Skin of body (tissue), 2 donors: ENCODE results near the gene TTLL5. TPM values are rescaled to one million over a fixed set of nuclear protein-coding genes. Genes with fewer than 3 reads are reported as not detected.
"Not testable (repeated sequence)": the region's sequence is repeated elsewhere in the genome, so short reads cannot be mapped to it uniquely, and the experiment has no call there.

ENCODE experiments used
- DNase-seq: peaks from one replicate; lab custom pipeline; 2025; lab: John Stamatoyannopoulos, UW
- total RNA-seq: library from RNA; depleted of rRNA; stranded (reverse); fragments of >200 nt; gene quantifications from one replicate; pipeline ENCODE4 v1.2.3, GENCODE V29; 2014

TTLL5 gene
- total RNA-seq, 1 donor from 2014 or later, result 30.7 TPM

DNA sequence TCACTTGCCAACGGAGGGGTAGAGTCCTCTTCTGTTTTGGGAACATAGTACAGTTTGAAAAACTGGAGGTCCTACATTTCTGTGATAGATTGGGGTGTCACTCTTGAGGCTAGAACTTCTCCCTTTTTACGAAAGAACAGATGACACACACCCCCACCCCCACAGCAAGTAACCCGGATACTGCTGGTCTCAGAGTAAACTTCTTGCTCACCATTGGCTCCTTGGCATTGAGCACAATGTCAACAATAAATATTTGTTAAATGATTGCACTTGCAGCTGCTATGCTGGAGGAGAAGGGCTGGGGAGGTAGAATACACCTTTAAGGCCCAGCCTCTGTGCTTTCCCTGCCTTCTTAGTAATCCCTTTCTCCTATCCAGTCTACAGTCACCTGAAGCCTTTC lies 170.9 kb downstream of the TTLL5 start:
- DNase-seq, result no peak

DNA sequence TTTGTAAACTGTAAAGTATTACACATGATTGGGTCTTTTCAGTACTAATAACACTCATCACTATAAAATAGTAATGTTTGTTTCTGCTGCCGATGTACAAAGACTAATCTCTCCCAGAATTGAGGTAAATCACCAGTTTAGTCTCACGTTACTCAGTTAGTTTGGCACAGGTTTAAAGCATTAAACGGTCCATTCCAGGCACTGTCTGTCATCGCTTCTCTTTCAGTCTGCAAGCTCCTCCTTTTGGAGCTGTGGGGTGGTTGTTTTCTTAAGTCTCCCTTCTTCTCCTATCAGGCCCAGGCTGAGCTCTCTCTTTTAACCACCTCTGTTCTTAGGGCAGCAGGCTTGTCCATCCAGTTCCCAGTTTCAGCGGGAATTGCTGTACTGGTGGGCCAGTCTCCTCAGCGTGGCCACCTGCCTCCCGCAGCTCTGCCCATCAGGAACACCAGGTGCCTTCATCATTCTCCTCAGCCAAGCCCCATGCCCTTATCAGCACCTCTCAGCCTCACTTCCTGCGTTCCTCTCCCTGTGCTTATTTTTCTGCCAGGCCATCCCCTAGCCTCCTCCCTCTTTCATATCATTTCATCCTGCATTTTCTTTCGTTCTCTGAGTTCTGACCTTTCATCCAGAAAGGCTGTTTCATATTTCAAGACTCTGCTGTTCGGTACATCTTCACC lies 171.7 kb downstream of the TTLL5 start:
- DNase-seq, result no peak

DNA sequence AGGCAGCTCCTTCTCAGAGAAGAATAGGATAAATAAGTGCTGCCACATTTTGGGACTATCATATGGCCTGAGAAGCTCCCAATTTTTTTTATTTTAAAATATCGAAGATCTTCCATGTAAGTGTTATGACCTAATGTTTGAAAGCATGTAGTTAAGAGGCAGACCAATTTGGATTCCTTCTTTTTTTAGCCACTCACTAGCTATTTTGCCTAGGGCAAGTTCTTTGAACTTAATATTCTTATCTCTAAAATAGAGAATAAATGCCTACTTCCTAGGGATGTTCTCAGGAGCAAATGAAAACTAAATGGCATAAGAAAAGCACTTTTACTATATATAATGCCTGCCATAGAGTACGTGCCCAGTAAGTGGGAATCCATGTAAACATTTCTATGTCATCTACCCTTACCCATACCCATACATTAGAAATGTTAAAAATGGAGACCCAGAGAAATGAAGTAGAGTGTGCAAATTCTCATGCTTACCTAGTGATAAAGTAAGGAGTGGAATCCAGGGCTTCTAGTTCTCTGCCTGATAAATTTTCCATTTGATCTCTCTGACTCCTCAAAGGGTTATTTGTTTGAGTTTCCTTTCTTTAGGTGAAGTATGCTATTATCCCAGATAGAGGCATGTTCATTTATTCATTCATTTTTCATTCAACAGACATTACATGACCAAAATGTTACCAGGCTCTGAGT lies 172.4 kb downstream of the TTLL5 start:
- DNase-seq, result no peak

- no peak for DNase-seq
Observed at GRCh38 chr14:75835156-75835725, 174.2 kb downstream of the TTLL5 start.

- no peak for DNase-seq
Observed at GRCh38 chr14:75835737-75836136, 174.7 kb downstream of the TTLL5 start.

DNA sequence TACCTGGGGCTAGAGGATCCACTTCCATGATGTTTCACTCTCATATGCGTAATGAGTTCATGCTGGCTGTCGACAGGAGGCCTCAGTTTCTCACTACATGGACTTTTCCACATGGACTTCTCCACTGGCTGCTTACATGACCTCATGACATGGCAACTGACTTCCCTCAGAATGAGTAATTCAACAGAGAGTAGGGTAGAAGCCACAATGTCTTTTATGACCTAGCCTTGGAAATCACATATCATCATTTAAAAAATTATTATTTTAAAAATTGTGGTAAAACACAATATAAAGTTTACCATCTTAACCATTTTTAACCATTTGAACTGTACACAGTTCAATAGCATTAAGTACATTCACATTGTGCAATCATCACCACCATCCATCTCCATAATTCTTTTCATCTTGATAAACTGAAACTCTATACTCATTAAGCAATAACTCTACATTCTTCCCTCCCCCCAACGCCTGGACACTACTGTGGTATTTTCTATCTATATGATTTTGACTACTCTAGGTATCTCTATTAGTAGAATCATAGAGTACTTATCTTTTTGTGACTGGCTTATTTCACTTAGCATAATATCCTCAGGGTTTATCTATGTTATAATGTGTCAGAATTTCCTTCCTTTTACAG lies 176.2 kb downstream of the TTLL5 start:
- DNase-seq, result no peak

GRCh38 chr14:75840911-75841310 lies 179.9 kb downstream of the TTLL5 start:
- DNase-seq, result no peak

DNA sequence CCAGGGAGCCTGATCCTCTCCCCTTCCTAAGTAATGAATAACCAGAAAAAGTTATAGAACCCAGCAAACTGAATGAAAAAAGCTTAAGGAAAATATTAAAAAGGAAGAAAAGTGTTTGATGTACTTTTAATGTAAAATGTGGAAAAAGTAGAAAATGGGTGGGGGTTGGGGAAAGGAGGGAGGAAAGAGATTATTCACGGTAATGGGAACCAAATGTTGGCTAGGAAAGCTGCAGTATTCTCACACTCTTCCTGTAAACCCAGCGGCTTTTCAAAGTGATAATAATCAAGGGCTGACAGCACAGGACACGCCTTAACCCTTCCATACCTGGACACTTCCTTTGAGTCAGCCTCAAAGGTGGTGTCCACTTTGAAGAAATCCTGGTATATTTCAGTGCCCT lies 181.5 kb downstream of the TTLL5 start:
- peak; percentile 27 for DNase-seq

- no peak for DNase-seq
Observed at GRCh38 chr14:75844486-75844885, 183.4 kb downstream of the TTLL5 start.

GRCh38 chr14:75845136-75845804 lies 184.2 kb downstream of the TTLL5 start:
- DNase-seq, result no peak

DNA sequence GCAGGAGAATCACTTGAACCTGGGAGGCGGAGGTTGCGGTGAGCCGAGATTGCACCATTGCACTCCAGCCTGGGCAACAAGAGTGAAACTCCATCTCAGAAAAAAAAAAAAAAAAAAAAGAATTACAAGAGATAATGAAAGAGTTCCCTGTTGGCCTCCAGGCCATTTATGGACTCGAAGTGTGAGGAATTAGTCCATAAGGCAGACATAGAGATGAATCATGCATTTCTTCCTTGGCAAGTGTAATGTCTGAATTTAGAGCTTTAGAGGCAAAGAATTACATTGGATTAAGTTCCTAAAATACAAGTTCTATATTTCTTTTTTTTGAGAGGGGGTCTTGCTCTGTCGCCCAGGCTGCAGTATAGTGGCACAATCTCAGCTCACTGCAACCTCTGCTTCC lies 185.6 kb downstream of the TTLL5 start:
- DNase-seq, result not testable (repeated sequence)

DNA sequence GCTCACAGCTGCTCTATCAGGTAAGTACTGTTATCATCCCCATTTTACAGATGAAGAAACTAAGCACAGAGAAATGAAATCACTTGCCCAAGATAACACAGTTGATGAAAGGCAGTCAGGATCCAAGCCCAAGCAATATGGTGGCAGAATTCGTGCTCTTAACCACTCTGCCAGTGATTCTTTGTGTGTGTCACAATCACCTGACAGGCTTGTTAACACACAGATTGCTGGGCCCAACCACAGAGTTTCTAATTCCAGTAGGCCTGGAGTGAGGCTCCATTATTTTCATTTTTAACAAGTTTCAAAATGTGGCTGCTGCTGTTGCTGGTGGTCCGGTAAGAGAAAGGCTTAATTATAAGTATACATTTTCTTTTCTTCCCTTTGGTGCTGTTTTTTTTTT lies 186.5 kb downstream of the TTLL5 start:
- no peak for DNase-seq

DNA sequence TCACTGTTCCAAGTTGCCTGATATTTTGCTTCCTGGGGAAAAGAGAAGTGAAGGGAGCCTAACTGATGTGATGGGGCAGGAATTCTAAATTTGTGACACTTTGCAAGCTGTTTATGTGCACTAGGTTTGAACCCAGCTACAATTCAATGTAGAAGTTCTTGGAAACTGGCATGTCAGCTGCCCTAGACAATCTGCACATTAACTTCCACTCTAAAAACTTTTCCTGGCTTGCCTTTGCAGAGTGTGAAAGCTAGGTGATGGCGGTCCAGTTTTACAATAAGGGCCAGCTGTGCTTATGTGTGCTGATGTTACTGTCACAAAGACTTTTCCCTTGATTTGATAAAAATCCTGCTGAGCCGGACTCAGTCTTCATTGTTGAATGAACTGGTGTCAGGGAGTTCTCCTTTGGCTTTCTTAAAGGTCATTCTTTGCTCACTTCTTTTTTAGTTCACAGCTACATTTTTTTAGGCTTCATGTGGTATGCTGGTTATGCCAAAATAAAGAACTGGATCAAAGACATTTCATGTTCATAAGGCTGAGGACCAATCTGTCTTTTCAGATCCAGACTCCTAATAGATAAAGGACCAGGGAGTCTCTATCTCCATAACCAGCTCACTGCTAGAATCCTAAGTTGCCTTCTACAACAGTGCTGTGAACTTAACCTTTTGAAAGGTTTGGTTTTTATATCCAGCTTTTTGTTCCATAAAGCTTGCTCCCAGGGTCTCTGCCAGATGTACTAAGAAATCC lies 187.3 kb downstream of the TTLL5 start:
- DNase-seq, result no peak

- DNase-seq, result no peak
Observed at GRCh38 chr14:75849300-75849895, 188.4 kb downstream of the TTLL5 start.

- DNase-seq, result no peak
Observed at GRCh38 chr14:75851574-75851866, 190.5 kb downstream of the TTLL5 start.

DNA sequence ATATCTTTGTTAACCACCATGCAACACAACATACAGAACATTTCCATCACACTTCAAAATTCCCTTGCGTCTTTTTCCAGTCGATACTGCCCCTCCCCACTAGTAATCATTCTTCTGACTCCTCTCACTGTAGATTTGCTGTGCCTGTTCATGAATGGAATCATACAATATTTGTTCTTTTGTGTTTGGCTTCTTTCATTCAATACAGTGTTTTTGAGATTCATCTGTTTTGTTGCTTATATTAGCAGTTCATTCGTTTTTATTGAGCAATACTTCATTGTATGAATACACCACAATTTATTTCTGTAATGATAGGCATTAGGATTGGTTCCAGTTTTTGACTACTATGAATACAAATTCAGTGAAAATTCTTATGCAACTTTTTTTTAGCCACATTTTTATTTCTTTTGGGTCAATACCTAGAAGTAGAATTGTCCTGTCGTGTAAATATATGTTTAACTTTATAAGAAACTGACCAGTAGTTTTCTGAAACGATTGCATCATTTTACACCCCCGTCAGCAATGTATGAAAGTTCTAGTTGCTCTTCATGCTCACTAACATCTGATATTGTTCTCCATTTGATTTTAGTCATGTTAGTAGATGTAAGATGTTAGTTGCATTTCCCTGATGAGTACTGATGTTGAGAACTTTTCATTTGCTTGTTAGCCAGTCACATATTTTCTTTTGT lies 193.2 kb downstream of the TTLL5 start:
- DNase-seq, result peak; percentile 49

DNA sequence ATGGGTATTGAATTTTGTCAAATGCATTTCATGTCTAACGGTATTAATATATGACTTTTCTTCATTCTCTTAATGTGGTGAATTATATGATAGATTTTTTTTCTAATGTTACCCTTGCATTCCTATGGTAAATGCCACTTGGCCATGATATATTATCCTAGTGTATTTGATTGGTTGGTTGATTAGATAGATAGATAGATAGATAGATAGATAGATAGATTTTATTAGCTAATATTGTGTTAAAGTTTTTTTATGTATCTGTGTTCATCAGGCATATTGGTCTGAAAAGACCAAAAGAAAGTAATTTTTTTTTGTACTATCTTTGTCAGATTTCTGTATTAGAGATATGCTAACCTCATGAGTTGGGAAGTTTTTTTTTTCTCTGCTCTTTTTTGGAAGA lies 196.2 kb downstream of the TTLL5 start:
- no peak for DNase-seq

- no peak for DNase-seq
Observed at GRCh38 chr14:75858362-75858761, 197.3 kb downstream of the TTLL5 start.

DNA sequence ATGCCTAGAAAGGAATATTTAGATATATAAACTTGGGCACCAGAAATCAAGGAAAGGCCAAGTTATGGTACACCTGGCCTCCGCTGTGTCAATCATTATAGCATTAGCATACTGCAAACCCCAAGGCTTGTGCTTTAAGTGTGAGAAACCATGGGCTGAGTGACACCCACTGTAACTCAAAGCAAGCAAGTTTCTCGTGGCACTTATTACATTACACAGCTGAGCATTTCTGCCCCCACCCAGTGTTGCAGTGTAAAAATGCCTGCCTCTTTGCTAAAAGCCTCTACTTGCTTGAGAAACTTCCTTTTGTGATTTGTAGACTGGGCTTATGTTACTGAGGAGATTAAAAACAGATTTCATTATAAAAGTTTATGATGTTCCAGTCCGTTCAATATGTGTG lies 198.7 kb downstream of the TTLL5 start:
- DNase-seq, result peak; percentile 64

- no peak for DNase-seq
Observed at GRCh38 chr14:75860561-75861160, 199.6 kb downstream of the TTLL5 start.
